ENCODE measurements around the gene ZBTB24.

The ZBTB24 gene

DNA sequence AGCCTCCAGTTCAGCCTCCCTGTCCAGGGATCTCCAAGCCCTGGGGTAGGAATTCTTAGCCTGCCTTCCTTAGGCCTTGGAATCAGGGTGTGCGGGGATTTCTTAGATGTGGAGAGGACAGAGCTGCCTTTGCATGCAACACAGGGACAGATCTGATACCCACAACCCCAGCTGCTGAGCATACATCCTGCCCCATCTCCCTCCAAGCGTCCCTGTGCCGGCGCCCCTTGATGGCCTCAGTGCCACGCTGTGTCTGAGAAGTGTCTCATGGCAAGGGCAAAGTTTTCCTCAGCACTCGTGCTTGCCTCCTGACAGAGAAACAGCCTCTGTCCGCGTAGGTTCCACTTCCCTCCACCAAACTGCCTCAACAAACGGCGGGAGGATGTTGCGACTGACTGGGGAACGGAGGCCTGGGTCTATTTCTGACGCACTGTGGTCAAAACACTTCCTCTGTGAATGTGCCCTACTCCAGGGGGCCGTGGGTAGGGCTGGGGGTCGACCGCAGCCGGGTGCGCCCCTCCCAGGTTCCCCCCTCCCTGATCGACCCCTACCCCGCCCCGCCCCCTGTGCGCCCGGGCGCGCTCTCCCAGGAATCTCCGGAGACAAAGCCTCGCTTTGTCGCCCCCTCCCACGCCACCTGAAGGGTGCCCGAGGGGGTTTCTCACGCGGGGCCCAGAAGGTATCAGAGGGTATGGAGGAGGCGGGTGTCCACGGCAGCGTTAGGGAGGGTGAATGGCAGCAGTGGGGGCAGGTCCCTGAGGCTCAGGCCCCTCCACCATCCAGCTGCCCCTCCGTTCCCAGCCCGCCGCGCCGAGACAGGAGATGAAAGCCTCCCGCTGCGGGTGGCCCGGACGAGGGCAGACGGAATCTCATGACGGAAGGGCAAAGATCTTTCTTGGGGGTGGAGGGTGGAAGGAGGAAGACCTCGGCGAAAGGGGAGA lies 28.3 kb downstream of the ZBTB24 start:
- Histone ChIP-seq H3K9me3 (ENCODE audit: control insufficient read depth, low read depth, low read length) (no peaks in the 10 kb centered on the region), H3K4me3 (ENCODE audit: low read length) (peak overlapping the region; percentile 79), H3K4me1 (ENCODE audit: control insufficient read depth, low read depth, low read length) (peaks cover 25% of the 10 kb centered on the region), H3K9ac (ENCODE audit: low read length) (peak overlapping the region; percentile 58), H3K27ac (ENCODE audit: low read length) (no peak overlapping the region), H3K27me3 (ENCODE audit: control insufficient read depth, insufficient read depth, low read length) (no peaks in the 10 kb centered on the region), H3K36me3 (ENCODE audit: control insufficient read depth, low read depth, low read length) (peaks cover 8% of the 10 kb centered on the region)

DNA sequence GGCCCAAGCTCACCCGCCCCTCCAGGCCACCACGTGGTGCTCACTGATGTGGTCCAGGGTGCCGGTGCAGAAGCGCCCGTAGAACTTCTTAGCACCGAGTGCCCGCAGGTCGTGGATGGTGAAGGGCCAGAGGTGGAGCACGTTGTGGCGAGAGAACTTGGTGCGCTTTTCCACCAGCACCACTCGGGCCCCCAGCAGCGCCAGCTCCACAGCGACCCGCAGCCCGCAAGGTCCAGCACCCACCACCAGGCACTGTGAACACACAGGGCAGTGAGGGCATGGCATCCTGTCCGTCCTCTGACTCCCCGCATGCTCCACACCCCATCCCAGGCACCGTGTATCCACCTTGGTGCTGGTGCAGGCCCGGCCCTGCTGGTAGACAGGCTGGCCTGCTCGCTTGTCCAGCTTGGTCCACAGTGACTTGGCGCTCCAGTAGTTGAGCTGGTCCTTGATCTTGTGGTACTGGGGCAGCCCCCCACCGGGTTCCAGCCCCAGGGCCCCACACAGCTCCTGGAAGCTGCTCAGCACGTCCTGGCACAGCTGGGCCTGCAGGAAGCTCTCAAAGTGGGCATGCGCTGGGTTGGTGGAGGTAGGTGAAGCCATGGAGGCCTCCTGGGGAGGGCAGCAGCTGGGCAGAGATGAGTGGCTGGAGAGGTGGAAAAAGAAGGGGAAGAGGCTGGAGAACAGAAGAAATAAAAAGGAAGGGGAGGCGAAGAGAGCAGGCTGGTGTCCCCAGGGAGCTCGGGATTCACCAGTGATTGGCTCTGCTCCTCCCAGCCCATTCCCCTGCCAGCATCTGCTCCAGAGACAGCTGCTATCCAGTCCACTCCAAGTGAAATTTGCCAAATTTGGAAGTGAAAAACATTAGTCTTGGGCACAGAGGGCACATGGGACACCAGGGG lies 29.2 kb downstream of the ZBTB24 start:
- Histone ChIP-seq H3K27ac (ENCODE audit: low read length) (no peak overlapping the region), H3K36me3 (ENCODE audit: control insufficient read depth, low read depth, low read length) (peaks cover 8% of the 10 kb centered on the region), H3K9me3 (ENCODE audit: control insufficient read depth, low read depth, low read length) (no peaks in the 10 kb centered on the region), H3K4me3 (ENCODE audit: low read length) (peak overlapping the region; percentile 79), H3K4me1 (ENCODE audit: control insufficient read depth, low read depth, low read length) (peaks cover 25% of the 10 kb centered on the region), H3K27me3 (ENCODE audit: control insufficient read depth, insufficient read depth, low read length) (no peaks in the 10 kb centered on the region), H3K9ac (ENCODE audit: low read length) (no peak overlapping the region)

GRCh38 chr6:109453156-109453555 lies 29.9 kb downstream of the ZBTB24 start:
- Histone ChIP-seq H3K4me1 (ENCODE audit: control insufficient read depth, low read depth, low read length) (peaks cover 24% of the 10 kb centered on the region), H3K27ac (ENCODE audit: low read length) (no peak overlapping the region), H3K27me3 (ENCODE audit: control insufficient read depth, insufficient read depth, low read length) (no peaks in the 10 kb centered on the region), H3K9me3 (ENCODE audit: control insufficient read depth, low read depth, low read length) (no peaks in the 10 kb centered on the region), H3K36me3 (ENCODE audit: control insufficient read depth, low read depth, low read length) (peaks cover 8% of the 10 kb centered on the region), H3K4me3 (ENCODE audit: low read length) (no peak overlapping the region), H3K9ac (ENCODE audit: low read length) (no peak overlapping the region)

DNA sequence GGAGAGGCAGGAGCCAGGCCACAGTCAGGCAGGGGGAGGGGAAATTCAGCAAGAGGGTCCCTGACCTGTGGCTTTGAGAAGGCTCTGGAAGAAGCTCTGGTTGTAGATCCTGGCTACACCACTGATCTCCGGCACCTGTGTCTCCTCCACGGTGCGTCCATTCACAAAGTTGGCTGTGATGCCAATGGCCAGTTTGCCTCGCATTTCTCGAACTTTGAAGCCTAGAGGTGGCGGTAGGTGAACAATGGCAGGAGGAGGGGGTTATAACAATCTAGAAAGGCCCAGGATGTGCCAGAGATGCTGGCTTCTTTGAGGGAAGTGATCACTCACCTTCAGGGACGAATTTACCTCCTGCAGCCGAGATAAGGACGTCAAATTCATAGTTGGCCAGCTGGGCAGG lies 30.8 kb downstream of the ZBTB24 start:
- Histone ChIP-seq H3K36me3 (ENCODE audit: control insufficient read depth, low read depth, low read length) (peaks cover 8% of the 10 kb centered on the region), H3K9me3 (ENCODE audit: control insufficient read depth, low read depth, low read length) (no peaks in the 10 kb centered on the region), H3K27me3 (ENCODE audit: control insufficient read depth, insufficient read depth, low read length) (no peaks in the 10 kb centered on the region), H3K4me3 (ENCODE audit: low read length) (no peak overlapping the region), H3K27ac (ENCODE audit: low read length) (no peak overlapping the region), H3K9ac (ENCODE audit: low read length) (no peak overlapping the region), H3K4me1 (ENCODE audit: control insufficient read depth, low read depth, low read length) (peaks cover 15% of the 10 kb centered on the region)

DNA sequence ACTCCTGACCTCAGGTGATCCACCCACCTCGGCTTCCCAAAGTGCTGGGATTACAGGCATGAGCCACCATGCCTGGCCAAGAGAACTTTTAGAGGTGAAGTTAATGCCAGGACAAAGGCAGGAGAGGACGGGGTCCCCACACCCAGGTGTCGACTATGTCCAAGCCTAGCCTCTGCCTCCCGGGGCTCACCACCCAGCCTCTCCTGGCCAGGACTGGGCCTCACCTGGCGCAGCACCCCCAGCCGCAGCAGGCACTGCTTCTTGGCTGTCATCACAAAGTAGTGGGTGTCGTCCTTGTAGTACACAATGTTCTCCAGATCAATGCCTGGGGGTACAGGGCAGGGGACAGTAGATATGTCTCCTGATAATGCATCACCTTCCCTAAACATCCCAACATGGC lies 31.6 kb downstream of the ZBTB24 start:
- peaks cover 10% of the 10 kb centered on the region for H3K36me3 ChIP-seq (ENCODE audit: control insufficient read depth, low read depth, low read length)
- H3K4me3 ChIP-seq (ENCODE audit: low read length) = no peak overlapping the region
- peaks cover 7% of the 10 kb centered on the region for H3K4me1 ChIP-seq (ENCODE audit: control insufficient read depth, low read depth, low read length)
- H3K9me3 ChIP-seq (ENCODE audit: control insufficient read depth, low read depth, low read length) = no peaks in the 10 kb centered on the region
- H3K27me3 ChIP-seq (ENCODE audit: control insufficient read depth, insufficient read depth, low read length) = no peaks in the 10 kb centered on the region
- H3K27ac ChIP-seq (ENCODE audit: low read length) = no peak overlapping the region
- no peak overlapping the region for H3K9ac ChIP-seq (ENCODE audit: low read length)

- Histone ChIP-seq H3K9me3 (ENCODE audit: control insufficient read depth, low read depth, low read length) (no peaks in the 10 kb centered on the region), H3K36me3 (ENCODE audit: control insufficient read depth, low read depth, low read length) (peaks cover 13% of the 10 kb centered on the region), H3K27me3 (ENCODE audit: control insufficient read depth, insufficient read depth, low read length) (no peaks in the 10 kb centered on the region), H3K9ac (ENCODE audit: low read length) (no peak overlapping the region), H3K4me3 (ENCODE audit: low read length) (no peak overlapping the region), H3K27ac (ENCODE audit: low read length) (no peak overlapping the region), H3K4me1 (ENCODE audit: control insufficient read depth, low read depth, low read length) (peaks cover 7% of the 10 kb centered on the region)
Measured at GRCh38 chr6:109450801-109451200, 32.2 kb downstream of the ZBTB24 start.

GRCh38 chr6:109449795-109450673 lies 33.0 kb downstream of the ZBTB24 start:
- Histone ChIP-seq H3K4me3 (ENCODE audit: low read length) (no peak overlapping the region), H3K9me3 (ENCODE audit: control insufficient read depth, low read depth, low read length) (no peaks in the 10 kb centered on the region), H3K4me1 (ENCODE audit: control insufficient read depth, low read depth, low read length) (peaks cover 7% of the 10 kb centered on the region), H3K27me3 (ENCODE audit: control insufficient read depth, insufficient read depth, low read length) (no peaks in the 10 kb centered on the region), H3K27ac (ENCODE audit: low read length) (no peak overlapping the region), H3K36me3 (ENCODE audit: control insufficient read depth, low read depth, low read length) (peaks cover 20% of the 10 kb centered on the region), H3K9ac (ENCODE audit: low read length) (no peak overlapping the region)

- Histone ChIP-seq H3K9me3 (ENCODE audit: control insufficient read depth, low read depth, low read length) (no peaks in the 10 kb centered on the region), H3K36me3 (ENCODE audit: control insufficient read depth, low read depth, low read length) (peaks cover 25% of the 10 kb centered on the region), H3K4me1 (ENCODE audit: control insufficient read depth, low read depth, low read length) (peaks cover 2% of the 10 kb centered on the region), H3K4me3 (ENCODE audit: low read length) (no peak overlapping the region), H3K9ac (ENCODE audit: low read length) (no peak overlapping the region), H3K27ac (ENCODE audit: low read length) (no peak overlapping the region), H3K27me3 (ENCODE audit: control insufficient read depth, insufficient read depth, low read length) (no peaks in the 10 kb centered on the region)
Measured at GRCh38 chr6:109449064-109449794, 33.8 kb downstream of the ZBTB24 start.

GRCh38 chr6:109448615-109449014 lies 34.4 kb downstream of the ZBTB24 start:
- Histone ChIP-seq H3K4me1 (ENCODE audit: control insufficient read depth, low read depth, low read length) (no peaks in the 10 kb centered on the region), H3K27me3 (ENCODE audit: control insufficient read depth, insufficient read depth, low read length) (no peaks in the 10 kb centered on the region), H3K9me3 (ENCODE audit: control insufficient read depth, low read depth, low read length) (no peaks in the 10 kb centered on the region), H3K9ac (ENCODE audit: low read length) (no peak overlapping the region), H3K4me3 (ENCODE audit: low read length) (no peak overlapping the region), H3K27ac (ENCODE audit: low read length) (no peak overlapping the region), H3K36me3 (ENCODE audit: control insufficient read depth, low read depth, low read length) (peaks cover 30% of the 10 kb centered on the region)

- Histone ChIP-seq H3K4me1 (ENCODE audit: control insufficient read depth, low read depth, low read length) (no peaks in the 10 kb centered on the region), H3K9ac (ENCODE audit: low read length) (no peak overlapping the region), H3K27ac (ENCODE audit: low read length) (no peak overlapping the region), H3K36me3 (ENCODE audit: control insufficient read depth, low read depth, low read length) (peaks cover 36% of the 10 kb centered on the region), H3K27me3 (ENCODE audit: control insufficient read depth, insufficient read depth, low read length) (no peaks in the 10 kb centered on the region), H3K4me3 (ENCODE audit: low read length) (no peak overlapping the region), H3K9me3 (ENCODE audit: control insufficient read depth, low read depth, low read length) (no peaks in the 10 kb centered on the region)
Measured at GRCh38 chr6:109447878-109448555, 35.0 kb downstream of the ZBTB24 start.
